GM18907 (cell line): ENCODE measurements around the gene ELAVL1.

ENCODE experiments used
- ATAC-seq: cut with Tn5 transposase; IDR thresholded peaks from one replicate; pipeline ENCODE4 v1.9.1; 2021; ENCODE audit warnings: mild to moderate bottlenecking, moderate library complexity; ENCODE audit not compliant: unreplicated experiment

ELAVL1 gene

GRCh38 chr19:7914598-7915045, 90.8 kb downstream of the ELAVL1 start, which contains the start of gene TGFBR3L:
TGFBR3L (plus strand) TSS chr19:7914830.
- ATAC-seq, result no peak

- ATAC-seq, result no peak
Observed at GRCh38 chr19:7914099-7914498, 91.3 kb downstream of the ELAVL1 start.

GRCh38 chr19:7913652-7914051, 91.8 kb downstream of the ELAVL1 start:
- ATAC-seq, result no peak

- ATAC-seq, result no peak
Observed at GRCh38 chr19:7912697-7913564, 92.5 kb downstream of the ELAVL1 start.

DNA sequence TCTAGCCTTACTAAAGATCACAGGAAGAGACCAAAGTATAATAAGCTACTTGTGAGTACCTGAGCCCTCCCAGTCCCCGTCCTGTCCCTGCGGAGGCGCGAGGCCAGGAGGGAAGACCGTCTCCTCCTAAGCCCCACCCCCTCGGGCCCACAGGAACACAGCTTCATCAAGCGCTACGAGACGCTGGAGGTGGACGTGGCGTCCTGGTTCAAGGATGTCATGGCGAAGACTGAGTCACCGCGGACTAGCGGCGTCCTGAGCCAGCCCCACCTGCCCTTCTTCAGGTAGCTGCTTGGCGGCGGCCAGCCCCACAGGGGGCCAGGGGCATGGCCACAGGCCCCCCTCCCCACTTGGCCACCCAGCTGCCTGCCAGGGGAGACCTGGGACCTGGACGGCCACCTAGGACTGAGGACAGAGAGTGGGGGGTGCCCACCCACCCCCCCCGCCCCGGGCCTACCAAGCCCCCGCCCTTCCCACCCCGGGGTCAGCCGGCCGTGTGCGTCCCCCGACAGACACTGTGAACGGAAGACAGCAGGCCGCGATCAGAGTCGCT, 93.2 kb downstream of the ELAVL1 start:
- ATAC-seq, result no peak

DNA sequence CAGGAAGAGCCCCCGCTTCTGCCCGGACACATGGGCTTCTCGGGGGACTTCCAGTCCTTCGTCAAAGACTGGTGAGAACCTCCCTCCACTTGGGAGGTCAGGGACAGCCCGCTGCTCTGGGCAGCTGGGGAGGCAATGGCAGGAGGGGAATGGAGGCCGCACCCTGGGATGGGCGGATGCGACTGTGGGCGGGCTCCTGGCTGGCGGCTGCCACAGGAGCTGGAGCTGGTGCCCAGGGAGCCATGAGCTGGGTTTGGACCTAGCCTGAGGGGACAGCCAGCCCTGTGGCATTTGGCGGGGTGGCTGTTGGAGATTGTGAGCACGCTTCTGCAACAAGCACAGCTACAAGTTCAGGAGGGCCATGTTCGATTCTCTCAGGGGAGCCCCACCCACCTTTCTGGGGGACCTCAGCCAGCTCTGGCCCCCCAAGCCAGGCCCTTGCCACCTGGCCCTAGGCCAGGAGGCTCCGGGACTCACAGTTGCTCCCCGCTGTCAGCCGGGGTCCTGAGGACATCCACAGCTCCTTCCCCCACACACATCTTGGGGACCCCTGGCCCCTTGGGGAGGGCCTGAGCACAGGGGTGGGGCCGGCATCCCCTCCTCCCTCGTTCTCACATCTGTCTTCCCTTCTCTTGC, 93.8 kb downstream of the ELAVL1 start:
- ATAC-seq, result no peak

DNA sequence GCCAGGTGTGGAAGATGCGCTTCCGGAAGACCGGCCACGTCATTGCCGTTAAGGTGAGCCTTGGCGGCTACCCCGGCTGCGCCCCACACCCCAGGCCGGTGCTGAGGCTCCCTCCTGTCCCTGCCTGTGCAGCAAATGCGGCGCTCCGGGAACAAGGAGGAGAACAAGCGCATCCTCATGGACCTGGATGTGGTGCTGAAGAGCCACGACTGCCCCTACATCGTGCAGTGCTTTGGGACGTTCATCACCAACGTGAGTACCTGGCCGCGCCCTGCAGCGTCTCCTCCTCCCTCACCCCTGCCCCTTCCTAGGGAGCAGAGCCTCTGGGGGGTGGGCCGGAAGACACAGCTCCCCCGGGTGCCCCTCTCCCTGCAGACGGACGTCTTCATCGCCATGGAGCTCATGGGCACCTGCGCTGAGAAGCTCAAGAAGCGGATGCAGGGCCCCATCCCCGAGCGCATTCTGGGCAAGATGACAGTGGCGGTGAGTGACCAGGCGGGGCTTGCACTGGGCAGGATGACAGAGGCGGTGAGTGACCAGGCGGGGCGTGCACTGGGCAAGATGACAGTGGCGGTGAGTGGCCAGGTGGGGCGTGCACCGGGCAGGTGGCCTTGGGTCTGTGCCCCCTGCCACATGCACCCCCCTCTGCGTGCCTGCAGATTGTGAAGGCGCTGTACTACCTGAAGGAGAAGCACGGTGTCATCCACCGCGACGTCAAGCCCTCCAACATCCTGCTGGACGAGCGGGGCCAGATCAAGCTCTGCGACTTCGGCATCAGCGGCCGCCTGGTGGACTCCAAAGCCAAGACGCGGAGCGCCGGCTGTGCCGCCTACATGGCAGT, 94.9 kb downstream of the ELAVL1 start:
- no peak for ATAC-seq

GRCh38 chr19:7909471-7910067, 95.9 kb downstream of the ELAVL1 start:
- no peak for ATAC-seq

DNA sequence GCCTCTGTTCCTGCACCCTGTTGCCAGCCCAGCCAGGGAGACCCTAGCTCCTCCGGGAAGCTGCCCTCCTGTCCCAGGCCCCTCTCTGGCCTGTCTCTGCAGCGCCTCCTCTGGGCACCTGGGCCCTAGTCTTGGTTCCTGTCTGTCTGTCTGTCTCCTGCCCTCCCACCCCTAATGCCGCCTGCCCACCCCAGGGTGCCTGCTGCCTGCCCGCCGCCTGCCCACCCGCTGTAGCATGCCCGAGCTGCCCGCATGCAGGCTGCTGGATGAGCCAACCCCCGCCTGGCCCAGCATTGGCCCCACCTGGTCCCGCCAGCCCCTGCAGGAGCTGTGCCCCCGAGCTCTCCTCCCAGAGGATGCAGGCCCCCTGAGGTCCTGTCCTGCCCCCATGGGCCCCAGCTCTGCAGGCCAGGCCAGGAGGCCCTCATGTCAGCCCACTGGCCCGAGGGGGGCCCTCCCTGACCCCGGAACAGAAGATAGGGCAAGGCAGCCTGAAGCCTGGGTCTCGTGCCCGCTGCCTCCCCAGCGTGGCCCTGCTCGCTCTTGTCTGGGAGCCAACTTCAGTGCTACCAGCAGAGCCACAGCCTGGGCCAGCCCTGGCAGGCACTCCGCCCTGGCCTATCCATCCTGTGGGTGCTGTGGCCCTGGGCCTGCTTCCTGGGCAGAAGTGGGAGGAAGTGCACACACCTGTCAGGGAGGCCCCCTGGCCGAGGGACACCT, 96.5 kb downstream of the ELAVL1 start:
- no peak for ATAC-seq
